ENCODE data around the gene XRCC1.
A peak's percentile ranks its signal among the peaks of the same experiment; 100 is the strongest.

Gene XRCC1

GRCh38 chr19:43619262-43620060, 44.1 kb upstream of the XRCC1 start, which contains the start of gene ZNF428:
Gene ZNF428, minus strand, starts transcription at chr19:43619629. Its CDS starts 5,325 bp downstream, at chr19:43614304.
- Histone ChIP-seq H3K9ac (ENCODE audit: insufficient read length, low read depth) (peak within 1 kb of the TSS; percentile 75), H3K36me3 (ENCODE audit: insufficient read depth, insufficient read length, low read length) (peaks cover 11% of the 10 kb centered on the region), H3K4me3 (ENCODE audit: insufficient read length, low read depth) (peak within 1 kb of the TSS; percentile 73), H3K9me3 (ENCODE audit: insufficient read depth, low read length) (no peaks in the 10 kb centered on the region), H3K4me1 (ENCODE audit: insufficient read depth, insufficient read length) (no peaks in the 10 kb centered on the region), H3K27me3 (ENCODE audit: insufficient read depth, insufficient read length) (no peaks in the 10 kb centered on the region)
- TF ChIP-seq SUZ12 (IDR thresholded peaks at IDR 0.05; ENCODE audit: extremely low read depth, insufficient read depth, insufficient read length) (no peak), YY1 (IDR thresholded peaks at IDR 0.05; ENCODE audit: insufficient read depth, insufficient read length) (no peak), ZNF274 (IDR thresholded peaks at IDR 0.05; ENCODE audit: low read depth, low read length) (no peak)
- DNase-seq (ENCODE audit: low read depth, low spot score), result peak; percentile 85

- Histone ChIP-seq H3K9ac (ENCODE audit: insufficient read length, low read depth) (peak overlapping the region; percentile 75), H3K9me3 (ENCODE audit: insufficient read depth, low read length) (no peaks in the 10 kb centered on the region), H3K4me1 (ENCODE audit: insufficient read depth, insufficient read length) (no peaks in the 10 kb centered on the region), H3K4me3 (ENCODE audit: insufficient read length, low read depth) (peak overlapping the region; percentile 73), H3K36me3 (ENCODE audit: insufficient read depth, insufficient read length, low read length) (peaks cover 11% of the 10 kb centered on the region), H3K27me3 (ENCODE audit: insufficient read depth, insufficient read length) (no peaks in the 10 kb centered on the region)
- no peak for DNase-seq (ENCODE audit: low read depth, low spot score)
- TF ChIP-seq YY1 (IDR thresholded peaks at IDR 0.05; ENCODE audit: insufficient read depth, insufficient read length) (no peak), SUZ12 (IDR thresholded peaks at IDR 0.05; ENCODE audit: extremely low read depth, insufficient read depth, insufficient read length) (no peak), ZNF274 (IDR thresholded peaks at IDR 0.05; ENCODE audit: low read depth, low read length) (no peak)
Observed at GRCh38 chr19:43618921-43619261, 43.6 kb upstream of the XRCC1 start.

GRCh38 chr19:43616954-43617353, 41.6 kb upstream of the XRCC1 start:
- DNase-seq (ENCODE audit: low read depth, low spot score), result no peak
- Histone ChIP-seq H3K4me1 (ENCODE audit: insufficient read depth, insufficient read length) (no peaks in the 10 kb centered on the region), H3K9me3 (ENCODE audit: insufficient read depth, low read length) (peaks cover 6% of the 10 kb centered on the region; the same call in 1 of the 2 replicates), H3K4me3 (ENCODE audit: insufficient read length, low read depth) (no peak overlapping the region), H3K27me3 (ENCODE audit: insufficient read depth, insufficient read length) (no peaks in the 10 kb centered on the region), H3K9ac (ENCODE audit: insufficient read length, low read depth) (no peak overlapping the region), H3K36me3 (ENCODE audit: insufficient read depth, insufficient read length, low read length) (peaks cover 19% of the 10 kb centered on the region)
- TF ChIP-seq SUZ12 (IDR thresholded peaks at IDR 0.05; ENCODE audit: extremely low read depth, insufficient read depth, insufficient read length) (no peak), ZNF274 (IDR thresholded peaks at IDR 0.05; ENCODE audit: low read depth, low read length) (no peak), YY1 (IDR thresholded peaks at IDR 0.05; ENCODE audit: insufficient read depth, insufficient read length) (no peak)

- DNase-seq (ENCODE audit: low read depth, low spot score), result no peak
- H3K36me3 ChIP-seq (ENCODE audit: insufficient read depth, insufficient read length, low read length), result peaks cover 24% of the 10 kb centered on the region
- peaks cover 7% of the 10 kb centered on the region; the same call in 1 of the 2 replicates for H3K9me3 ChIP-seq (ENCODE audit: insufficient read depth, low read length)
- H3K4me1 ChIP-seq (ENCODE audit: insufficient read depth, insufficient read length), result no peaks in the 10 kb centered on the region
- H3K9ac ChIP-seq (ENCODE audit: insufficient read length, low read depth), result no peak overlapping the region
- no peaks in the 10 kb centered on the region for H3K27me3 ChIP-seq (ENCODE audit: insufficient read depth, insufficient read length)
- H3K4me3 ChIP-seq (ENCODE audit: insufficient read length, low read depth), result no peak overlapping the region
- TF ChIP-seq ZNF274 (IDR thresholded peaks at IDR 0.05; ENCODE audit: low read depth, low read length), result no peak
- TF ChIP-seq YY1 (IDR thresholded peaks at IDR 0.05; ENCODE audit: insufficient read depth, insufficient read length), result no peak
Observed at GRCh38 chr19:43616306-43616705, 41.0 kb upstream of the XRCC1 start.

- Histone ChIP-seq H3K36me3 (ENCODE audit: insufficient read depth, insufficient read length, low read length) (peaks cover 29% of the 10 kb centered on the region), H3K9me3 (ENCODE audit: insufficient read depth, low read length) (peaks cover 7% of the 10 kb centered on the region; the same call in 1 of the 2 replicates), H3K9ac (ENCODE audit: insufficient read length, low read depth) (no peak overlapping the region), H3K27me3 (ENCODE audit: insufficient read depth, insufficient read length) (no peaks in the 10 kb centered on the region), H3K4me1 (ENCODE audit: insufficient read depth, insufficient read length) (peaks cover 2% of the 10 kb centered on the region), H3K4me3 (ENCODE audit: insufficient read length, low read depth) (no peak overlapping the region)
- TF ChIP-seq YY1 (IDR thresholded peaks at IDR 0.05; ENCODE audit: insufficient read depth, insufficient read length) (no peak), ZNF274 (IDR thresholded peaks at IDR 0.05; ENCODE audit: low read depth, low read length) (no peak), SUZ12 (IDR thresholded peaks at IDR 0.05; ENCODE audit: extremely low read depth, insufficient read depth, insufficient read length) (no peak)
- DNase-seq (ENCODE audit: low read depth, low spot score), result no peak
Observed at GRCh38 chr19:43612374-43612773, 37.0 kb upstream of the XRCC1 start.

GRCh38 chr19:43611788-43612187, 36.5 kb upstream of the XRCC1 start, which contains the start of gene SRRM5:
Gene SRRM5, plus strand, starts transcription at chr19:43612088. Its CDS starts 34 bp downstream, at chr19:43612122.
- TF ChIP-seq YY1 (IDR thresholded peaks at IDR 0.05; ENCODE audit: insufficient read depth, insufficient read length) (no peak), SUZ12 (IDR thresholded peaks at IDR 0.05; ENCODE audit: extremely low read depth, insufficient read depth, insufficient read length) (no peak), ZNF274 (IDR thresholded peaks at IDR 0.05; ENCODE audit: low read depth, low read length) (no peak)
- Histone ChIP-seq H3K4me1 (ENCODE audit: insufficient read depth, insufficient read length) (peaks cover 2% of the 10 kb centered on the region), H3K4me3 (ENCODE audit: insufficient read length, low read depth) (no peak within 1 kb of the TSS), H3K36me3 (ENCODE audit: insufficient read depth, insufficient read length, low read length) (peaks cover 31% of the 10 kb centered on the region), H3K9me3 (ENCODE audit: insufficient read depth, low read length) (peaks cover 7% of the 10 kb centered on the region; the same call in 1 of the 2 replicates), H3K27me3 (ENCODE audit: insufficient read depth, insufficient read length) (no peaks in the 10 kb centered on the region), H3K9ac (ENCODE audit: insufficient read length, low read depth) (no peak within 1 kb of the TSS)
- DNase-seq (ENCODE audit: low read depth, low spot score), result no peak

GRCh38 chr19:43610493-43610892, 35.2 kb upstream of the XRCC1 start:
- Histone ChIP-seq H3K36me3 (ENCODE audit: insufficient read depth, insufficient read length, low read length) (peaks cover 32% of the 10 kb centered on the region), H3K9ac (ENCODE audit: insufficient read length, low read depth) (no peak overlapping the region), H3K4me3 (ENCODE audit: insufficient read length, low read depth) (no peak overlapping the region), H3K27me3 (ENCODE audit: insufficient read depth, insufficient read length) (no peaks in the 10 kb centered on the region), H3K9me3 (ENCODE audit: insufficient read depth, low read length) (peaks cover 7% of the 10 kb centered on the region; the same call in 1 of the 2 replicates), H3K4me1 (ENCODE audit: insufficient read depth, insufficient read length) (peaks cover 2% of the 10 kb centered on the region)
- DNase-seq (ENCODE audit: low read depth, low spot score), result no peak
- no peak for TF ChIP-seq YY1 (IDR thresholded peaks at IDR 0.05; ENCODE audit: insufficient read depth, insufficient read length)

All from NT2/D1 (cell line).